Liver (tissue), 3 donors: ENCODE measurements around the gene TPD52L2.

Experiments used
- CTCF ChIP-seq: fragments of 150-350 bp; IDR thresholded peaks from 2 replicates; pipeline ENCODE4 v1.5.1; 2017; ENCODE audit warnings: improper control_type of control experiment, low read depth, low read length; ENCODE audit not compliant: missing input control
- MAX ChIP-seq: IDR thresholded peaks from 2 replicates; pipeline ENCODE4 v1.6.1; 2016; ENCODE audit warnings: antibody characterized with exemption
- RAD21 ChIP-seq, 2 donors: IDR thresholded peaks; 2 replicates each; pipeline ENCODE4 v1.6.1; 2016; ENCODE audit warnings: antibody characterized with exemption in 2 of 2, mild to moderate bottlenecking in 2 of 2
- SP1 ChIP-seq: IDR thresholded peaks from 2 replicates; pipeline ENCODE4 v1.6.1; 2018; ENCODE audit warnings: antibody characterized with exemption, mild to moderate bottlenecking
- donor health status: healthy.
- donor health status: healthy.

- TF ChIP-seq CTCF (no peak), RAD21 (IDR thresholded peaks at IDR 0.05) (no peak), SP1 (no peak), MAX (no peak)
Observed at GRCh38 chr20:63917811-63918210, 52.7 kb downstream of the TPD52L2 start.
